Measurements from ENCODE around the gene LGALS4.
"Not testable (repeated sequence)": the region's sequence is repeated elsewhere in the genome, so short reads cannot be mapped to it uniquely, and the experiment has no call there.

LGALS4 gene

DNA sequence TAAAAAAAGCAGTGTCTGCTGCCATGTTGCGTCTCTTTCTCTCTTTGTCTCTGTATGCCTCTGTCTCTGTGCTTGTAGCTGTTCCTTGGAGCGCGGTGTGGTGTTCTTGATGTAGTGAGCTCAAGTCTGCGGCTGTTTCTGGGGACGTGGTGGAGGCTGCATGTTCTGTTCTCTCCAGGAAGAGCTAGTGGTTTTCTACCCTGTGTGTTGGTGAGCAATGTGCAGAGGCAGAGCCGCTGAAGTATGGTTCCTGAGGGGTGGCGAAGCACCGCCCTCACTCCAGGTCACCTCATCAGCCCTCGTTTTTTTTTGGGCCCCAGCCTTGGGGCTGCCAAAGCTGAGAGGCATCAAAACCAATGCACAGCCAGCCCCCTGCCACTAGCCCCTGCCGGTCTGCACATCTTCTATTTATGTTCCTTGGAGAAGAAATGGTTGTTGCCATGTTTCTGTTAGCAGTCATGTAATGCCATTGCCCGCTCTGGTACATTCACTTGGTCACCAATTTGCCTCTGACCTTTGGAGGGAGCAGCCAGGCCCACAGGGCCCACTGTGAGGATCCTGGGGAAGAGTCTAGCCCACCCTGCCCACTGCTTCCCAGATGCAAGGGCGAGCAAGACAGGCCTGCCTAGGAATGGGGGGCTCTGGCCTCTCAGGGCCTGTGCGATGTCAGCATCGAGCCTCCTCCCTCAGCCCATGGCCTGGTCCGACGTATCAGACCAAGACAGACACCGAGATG, 29.9 kb upstream of the LGALS4 start:
- DNase-seq (ENCODE audit: low read depth) = no peak

DNA sequence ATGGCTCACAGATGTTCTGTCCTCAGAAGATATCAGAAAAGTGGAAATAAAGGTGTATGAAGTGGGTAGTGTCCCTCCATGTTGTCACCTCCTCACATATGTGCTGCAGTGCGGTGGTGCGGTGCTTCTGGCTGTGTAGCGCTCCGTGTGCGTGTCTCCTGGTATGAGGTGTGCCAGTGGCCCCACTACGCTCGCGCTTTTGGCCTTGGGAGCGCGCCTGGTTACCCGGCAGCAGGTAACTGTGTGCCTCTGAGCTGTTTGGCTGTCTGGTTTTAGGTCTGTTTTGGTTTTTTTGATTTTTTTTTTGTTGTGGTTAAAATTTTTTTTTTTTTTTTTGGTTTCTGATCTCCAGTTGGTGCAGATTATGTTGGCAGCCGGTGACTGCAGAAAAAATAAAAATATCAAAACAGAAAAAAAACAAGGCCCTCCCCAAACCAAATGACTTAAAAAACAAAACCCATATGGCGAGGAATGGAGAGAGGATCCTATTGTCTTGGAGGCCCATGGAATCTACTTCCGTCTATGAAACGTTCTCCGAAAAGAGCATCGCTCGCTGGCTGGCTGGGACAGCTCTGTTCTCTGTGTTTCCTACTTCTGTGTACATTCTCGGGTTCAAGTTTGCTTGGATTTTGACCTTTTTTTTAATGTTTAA, 29.2 kb upstream of the LGALS4 start:
- DNase-seq (ENCODE audit: low read depth) = no peak

DNA sequence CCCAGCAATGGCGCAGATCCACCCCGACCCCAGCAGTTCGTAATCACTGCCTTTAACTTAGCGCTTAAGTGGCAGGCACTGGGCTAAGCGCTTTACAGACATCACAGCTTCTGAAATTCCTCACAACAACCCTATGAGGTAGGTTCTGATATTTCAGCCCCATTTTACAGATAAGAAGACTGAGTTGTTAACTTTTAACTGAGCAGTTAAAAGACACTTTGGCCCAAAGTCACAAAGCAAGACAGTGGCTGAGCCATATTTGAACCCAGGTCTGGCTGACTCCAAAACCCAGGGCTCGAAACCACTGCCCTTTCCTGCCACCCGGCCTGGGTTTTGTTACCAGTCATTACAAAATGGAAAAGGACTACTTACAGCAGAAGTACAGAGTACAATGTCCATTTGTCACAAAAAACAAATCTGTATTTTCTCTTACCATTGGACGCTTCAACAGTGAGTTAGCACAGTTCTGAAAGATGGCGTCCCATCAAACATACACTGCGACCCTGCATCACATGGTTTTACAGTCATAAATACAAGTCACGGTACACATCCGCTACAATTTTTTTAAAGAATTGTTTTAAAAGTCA, 28.5 kb upstream of the LGALS4 start:
- DNase-seq (ENCODE audit: low read depth) = no peak

DNA sequence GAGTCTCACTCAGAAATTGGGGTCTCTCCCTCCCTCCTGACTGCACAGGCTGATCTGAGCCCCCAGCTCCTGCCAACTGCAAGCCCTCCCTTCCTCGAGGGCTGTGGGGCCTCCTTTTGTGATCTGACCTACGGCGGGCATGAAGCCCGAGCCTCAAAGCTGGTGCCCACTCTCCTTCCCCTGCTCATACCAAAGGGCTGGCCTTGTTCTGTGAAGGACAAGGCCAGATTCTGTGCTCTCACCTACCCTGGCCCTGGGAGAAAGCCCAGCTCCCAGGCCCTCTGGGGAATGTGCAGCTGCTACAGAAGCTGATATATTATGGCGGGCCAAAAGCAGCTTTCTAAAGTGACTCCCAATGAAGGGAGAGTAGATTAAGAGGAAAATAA, 27.8 kb upstream of the LGALS4 start:
- no peak for DNase-seq (ENCODE audit: low read depth)

DNA sequence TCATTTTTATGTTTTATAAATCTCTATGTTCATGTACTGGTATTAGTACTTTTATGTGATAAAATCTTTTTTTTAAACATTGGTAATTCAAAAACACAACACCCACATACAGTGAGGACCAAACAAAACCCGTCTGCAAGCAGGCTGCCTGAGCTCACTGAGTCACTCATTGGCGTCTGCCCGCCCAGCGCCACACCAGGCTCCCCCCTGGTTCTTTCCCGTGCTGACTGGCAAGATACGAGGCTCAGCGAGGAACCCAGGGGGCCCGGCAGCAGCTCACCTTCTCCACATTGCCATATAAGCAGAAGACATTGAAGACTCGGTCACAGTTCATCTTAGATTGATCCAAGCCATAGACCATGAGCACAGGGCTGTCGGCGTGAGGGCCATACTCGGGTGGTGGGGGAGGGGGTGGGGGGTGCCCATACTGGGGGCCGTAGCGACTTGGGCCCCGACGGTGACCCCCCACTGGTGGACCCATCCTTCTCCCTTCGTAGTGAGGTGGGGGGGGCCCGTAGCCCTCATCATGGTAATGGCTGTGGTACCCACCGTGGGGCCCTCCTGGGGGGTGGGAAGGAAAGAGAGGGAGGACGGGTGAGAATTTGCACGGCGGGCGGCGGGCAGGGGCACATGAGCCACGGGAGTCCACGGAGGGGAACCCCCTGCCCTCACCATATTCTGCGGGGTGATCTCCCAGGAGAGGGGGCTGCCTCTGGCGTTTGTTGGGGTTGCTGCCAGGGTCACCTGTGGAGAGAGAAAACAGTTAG, 27.3 kb upstream of the LGALS4 start:
- no peak for DNase-seq (ENCODE audit: low read depth)

DNA sequence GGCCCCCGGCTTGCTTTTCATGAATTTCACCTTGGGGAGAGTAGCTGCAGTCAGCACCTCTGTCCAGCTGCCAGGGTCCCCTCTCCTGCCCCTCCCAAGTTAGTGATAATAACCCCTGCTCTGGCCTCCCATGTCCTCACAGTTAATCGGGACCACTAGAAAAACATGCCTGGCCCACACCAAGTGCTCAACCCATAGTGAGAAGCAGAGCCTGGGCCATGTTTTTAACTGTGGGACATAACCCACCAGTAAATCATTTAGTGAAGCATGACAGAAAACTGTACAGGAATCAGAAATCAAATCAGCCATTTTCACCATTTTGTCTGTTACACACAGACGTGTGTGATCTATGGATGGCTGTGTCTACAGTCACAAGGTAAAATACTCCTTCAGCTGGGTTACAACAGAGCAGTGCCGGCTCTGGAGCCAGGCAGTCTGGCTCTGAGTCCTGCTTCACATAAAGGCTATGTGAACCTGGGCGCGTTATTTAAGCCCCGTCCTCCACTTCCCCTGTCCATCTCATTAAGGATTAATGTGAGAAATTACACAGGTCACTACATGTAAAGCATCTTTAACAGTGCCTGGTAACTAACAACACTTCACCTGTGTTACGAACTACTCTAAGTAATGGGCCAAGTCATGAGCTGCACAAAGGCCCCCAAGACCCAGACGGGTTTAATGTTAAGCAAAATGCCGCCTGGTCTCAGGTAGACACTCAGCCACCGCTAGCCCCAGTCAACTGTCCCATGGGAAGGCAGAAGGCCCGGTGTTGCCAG, 26.4 kb upstream of the LGALS4 start:
- no peak for DNase-seq (ENCODE audit: low read depth)

DNA sequence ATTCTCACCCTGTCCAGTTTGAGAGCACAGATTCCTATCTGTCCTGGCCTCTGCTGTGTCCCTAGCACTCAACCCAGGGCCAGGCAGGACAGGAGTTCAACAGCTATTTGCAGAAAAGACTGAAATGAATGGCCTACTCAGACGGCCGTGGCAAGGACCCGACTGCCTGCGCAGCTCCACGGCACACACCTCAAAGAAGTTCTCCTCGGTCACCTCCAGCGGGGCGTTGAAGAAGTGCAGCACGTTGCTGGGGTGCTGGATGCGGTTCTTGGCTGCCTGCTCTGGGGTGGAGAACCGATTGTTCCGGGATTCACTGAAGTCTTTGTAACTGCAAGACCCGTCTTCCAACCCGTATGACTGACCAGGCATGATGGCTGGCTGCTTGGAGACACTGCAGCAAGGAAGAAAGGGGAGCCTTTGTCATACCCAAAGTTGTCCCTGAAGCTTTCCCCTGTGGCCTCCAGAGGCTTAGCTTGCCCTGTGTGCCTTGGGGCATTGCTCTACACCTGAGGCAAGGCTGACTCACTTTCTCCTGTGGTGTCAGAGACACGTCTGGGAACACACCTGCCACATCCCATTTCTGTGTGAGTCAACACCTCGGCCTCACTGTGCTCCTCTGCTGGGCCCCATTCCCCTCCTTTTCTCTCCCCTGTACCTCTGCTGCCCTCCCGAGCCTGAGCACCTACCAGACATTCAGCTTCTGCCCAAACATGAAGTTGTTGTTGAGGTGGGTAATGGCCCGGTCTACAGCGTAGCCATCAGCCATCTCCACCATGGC, 25.7 kb upstream of the LGALS4 start:
- DNase-seq (ENCODE audit: low read depth) = no peak

DNA sequence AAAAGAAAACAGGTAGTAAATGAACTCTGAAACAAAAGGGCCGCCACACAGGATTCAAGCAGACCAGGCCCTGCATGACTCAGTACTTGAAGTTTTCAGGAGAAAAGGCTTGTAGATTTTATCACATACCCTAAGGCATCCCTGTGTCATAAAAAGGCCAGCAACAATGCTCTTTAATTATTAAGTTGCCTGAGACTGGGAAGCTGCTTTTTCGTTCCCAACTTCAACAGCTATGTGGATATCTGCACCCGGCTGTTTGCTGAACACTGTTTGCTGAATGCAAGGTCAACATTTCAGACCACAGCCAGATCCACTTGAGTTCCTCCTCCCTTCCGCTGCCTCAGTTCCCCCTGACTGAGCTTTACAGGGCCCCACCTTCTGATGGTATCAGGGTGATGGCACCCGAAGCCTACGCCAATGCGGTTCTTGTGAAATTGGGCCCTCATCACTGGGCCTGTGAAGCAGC, 24.9 kb upstream of the LGALS4 start:
- DNase-seq (ENCODE audit: low read depth) = no peak

DNA sequence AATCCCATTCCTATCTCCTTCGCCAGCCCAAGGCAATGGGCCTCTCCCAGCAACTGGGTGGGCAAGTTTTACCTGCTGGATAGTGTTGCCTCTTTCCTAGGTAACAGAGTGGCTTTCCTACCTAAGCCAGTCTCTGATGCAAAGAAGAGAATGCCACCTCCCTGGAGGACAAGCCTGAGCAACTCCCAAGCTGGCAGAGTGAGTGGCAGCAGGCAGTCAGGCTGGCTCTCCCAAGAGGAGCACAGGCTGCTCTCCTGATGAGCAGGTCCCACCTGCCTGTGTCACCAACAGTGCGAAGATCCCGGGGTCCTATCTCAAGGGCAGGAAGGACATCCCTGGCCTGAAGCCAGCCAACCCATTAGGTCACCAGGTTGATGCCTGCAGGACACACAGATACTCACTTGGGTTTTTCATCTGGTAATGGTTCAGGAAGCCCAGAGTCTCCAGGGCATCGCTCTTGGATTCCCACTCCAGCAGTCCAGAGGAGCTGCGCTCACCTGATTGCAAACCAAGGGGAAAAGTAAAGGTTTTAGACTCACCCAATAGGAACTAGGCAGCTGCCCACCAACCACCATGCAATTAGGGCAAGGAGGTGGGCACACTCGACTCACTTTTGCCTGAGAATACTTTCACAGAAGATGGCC, 24.4 kb upstream of the LGALS4 start:
- DNase-seq (ENCODE audit: low read depth) = no peak

DNA sequence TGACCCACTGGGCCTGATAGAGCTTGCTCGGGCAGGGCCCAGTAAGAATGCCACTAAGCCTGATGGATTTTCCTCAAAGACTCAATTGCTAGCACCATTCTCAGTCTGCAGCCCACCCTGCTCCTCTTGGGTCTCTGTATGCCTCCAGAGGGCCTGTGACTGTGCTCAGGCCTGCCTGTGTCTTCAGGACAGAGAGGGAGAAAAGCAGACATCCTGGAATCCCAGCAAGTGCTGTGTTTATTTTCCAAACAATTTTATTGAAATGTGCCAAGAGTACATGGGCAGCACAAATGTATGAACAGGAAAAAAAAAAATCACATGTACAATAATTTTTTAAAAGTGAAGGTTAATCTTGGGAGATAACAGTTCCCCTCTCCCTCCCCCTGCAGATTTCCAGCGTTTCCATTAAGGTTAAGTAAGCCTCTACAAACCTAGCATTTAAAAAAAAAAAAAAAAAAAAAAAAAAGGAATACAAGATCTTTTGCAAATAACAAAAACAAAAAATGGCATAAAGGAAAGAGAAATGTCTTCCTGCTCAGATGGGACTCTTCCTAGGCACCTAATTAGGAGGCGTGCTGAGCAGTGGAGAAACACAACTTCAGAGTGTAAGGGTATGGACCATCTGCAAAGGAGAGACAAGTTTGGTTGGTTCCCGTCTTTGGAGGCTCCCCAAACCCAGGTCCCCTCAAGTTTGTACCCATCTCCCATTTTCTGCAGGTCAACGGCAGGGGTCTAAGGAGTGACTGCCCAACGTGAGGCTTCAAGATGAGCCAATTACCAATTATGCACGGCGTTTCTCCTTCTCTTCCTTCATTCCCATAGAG, 23.6 kb upstream of the LGALS4 start:
- no peak for DNase-seq (ENCODE audit: low read depth)

DNA sequence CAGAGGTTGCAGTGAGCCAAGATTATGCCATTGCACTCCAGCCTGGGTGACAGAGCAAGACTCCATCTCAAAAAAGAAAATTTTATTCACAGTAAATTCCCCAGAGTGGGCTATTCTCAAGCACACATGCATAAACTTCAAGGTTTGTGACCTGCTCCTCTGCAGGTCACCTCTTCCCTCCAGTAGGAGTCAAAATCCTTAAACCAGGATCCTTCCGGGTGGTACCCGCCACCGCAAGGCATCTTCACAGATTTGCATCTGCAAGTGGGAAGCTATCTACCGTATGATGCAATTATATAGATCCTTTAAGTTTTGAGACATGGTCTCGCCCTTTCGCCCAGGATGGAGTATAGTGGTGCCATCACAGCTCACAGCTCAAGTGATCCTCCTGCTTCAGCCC, 21.8 kb upstream of the LGALS4 start:
- DNase-seq (ENCODE audit: low read depth) = no peak

DNA sequence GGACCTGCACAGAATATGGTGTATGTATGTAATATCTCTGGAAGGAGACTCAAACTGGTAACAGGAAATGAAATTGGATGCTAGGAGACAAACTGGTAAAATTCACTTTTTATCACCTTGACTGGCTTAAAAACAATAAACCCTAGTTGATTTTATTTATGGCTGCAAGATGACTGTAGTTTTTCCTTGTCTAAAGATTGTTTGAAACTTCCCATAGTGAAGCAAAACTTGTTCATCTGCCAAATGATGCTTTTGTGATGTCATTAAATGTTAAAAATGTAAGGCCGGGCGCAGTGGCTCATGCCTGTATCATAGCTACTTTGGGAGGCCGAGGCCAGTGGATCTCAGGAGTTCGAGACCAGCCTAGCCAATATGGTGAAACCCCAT, 21.4 kb upstream of the LGALS4 start:
- DNase-seq (ENCODE audit: low read depth) = no peak

DNA sequence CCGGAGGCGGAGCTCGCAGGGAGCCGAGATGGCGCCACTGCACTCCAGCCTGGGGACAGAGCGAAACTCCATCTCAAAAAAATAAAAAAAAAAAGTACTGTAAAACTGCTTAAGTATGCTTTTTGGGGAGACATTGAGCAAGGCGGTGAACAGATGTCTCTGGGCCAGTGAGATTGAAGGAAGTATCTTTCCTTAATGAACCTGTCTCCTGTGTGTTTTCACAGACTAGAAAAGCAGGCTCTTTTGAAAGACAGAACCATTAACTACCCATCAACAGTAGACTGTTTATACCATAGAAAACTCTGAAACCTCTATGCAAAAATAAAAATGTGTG, 20.3 kb upstream of the LGALS4 start:
- DNase-seq (ENCODE audit: low read depth) = no peak

DNA sequence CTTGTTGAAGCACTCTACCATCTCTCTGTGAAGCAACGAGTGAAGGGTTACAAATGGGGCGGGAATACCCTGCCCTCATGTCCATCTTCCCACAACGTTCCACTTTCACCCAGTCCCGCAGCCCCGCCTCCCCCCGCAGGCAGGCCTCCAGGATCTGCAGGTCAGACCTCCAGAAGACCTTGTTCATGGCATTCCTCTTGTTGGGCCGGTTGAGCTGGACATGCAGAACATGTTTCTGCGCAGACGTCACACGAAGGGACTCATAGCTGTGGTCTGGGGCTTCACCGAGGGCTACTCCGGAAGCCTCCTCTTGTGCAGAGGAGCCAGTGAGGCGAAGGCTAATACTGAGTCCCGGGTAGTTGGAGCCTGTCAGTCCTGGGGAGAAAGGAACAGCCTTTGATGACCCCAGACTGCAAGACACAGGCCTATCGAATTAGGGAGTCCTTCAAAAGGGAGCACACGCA, 18.4 kb upstream of the LGALS4 start:
- DNase-seq (ENCODE audit: low read depth) = no peak

DNA sequence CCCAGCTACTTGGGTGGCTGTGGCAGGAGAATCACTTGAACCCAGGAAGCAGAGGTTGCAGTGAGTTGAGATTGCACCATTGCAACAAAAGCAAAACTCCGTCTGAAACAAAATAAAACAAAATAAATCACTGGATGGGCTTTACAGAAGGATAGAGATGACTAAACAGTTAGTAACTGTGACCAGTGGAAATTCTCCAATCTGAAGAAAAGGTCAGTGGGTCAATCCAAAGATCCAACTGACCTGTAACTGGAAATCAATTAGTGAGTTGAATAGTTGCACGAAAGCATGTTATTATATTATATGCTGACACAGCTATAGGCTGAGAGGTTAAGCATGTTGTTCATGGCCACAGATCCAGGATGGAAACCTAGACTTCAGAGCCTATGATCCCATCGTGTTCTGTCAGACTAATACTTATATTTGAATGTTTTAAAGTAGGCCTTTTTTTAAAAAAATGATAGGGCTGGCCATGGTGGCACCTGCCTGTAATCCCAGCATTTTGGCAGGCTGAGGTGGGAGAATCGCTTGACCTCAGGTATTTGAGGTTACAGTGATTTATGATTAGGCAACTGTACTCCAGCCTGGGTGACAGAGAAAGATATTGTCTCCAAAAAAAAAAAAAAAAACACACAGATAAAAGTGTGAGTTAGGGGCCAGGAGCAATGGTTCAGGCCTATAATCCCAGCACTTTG, 17.4 kb upstream of the LGALS4 start:
- no peak for DNase-seq (ENCODE audit: low read depth)

DNA sequence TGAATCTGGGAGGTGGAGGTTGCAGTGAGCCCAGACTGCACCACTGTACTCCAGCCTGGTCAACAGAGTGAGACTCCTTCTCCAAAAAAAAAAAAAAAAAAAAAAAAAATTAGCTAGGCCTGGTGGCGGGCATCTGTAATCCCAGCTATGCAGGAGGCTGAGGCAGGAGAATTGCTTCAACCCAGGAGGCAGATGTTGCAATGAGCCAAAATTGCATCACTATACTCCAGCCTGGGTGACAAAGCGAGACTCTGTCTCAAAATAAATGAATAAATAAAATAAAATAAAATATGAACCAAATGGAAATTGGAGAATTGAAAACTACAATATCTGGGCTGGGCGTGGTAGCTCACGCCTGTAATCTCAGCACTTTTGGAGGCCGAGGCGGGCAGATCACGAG, 16.5 kb upstream of the LGALS4 start:
- DNase-seq (ENCODE audit: low read depth) = not testable (repeated sequence)

DNA sequence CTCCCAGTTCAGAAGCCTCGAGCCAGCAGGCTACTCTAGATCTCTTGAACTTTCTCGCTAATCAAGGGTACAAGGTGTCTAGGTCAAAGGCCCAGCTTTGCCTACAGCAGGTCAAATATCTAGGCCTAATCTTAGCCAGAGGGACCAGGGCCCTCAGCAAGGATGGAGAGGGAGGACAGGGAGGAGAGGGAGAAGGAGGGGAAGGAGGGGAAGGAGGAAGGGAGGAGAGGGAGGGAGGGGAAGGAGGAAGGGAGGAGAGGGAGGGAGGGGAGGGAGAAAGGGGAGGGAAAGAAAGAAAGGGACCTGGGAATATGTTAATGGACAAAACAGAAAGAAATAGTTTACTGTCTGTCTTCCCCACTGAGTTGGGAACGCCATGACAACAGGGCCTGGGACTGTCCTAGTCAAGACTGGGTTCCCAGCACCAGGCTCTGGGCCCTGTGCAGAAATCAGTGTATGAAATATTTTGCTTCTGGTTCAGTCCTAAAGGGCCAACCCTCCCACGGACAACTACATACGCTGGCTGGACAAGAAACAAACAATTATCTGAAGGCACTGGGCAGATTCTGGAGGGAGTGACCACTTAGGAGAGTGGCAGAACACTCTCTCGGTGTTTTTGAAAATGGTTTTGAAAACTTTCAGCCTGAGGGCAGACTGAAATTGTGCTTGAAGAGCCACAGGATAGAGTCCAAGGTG, 14.3 kb upstream of the LGALS4 start:
- DNase-seq (ENCODE audit: low read depth) = no peak

DNA sequence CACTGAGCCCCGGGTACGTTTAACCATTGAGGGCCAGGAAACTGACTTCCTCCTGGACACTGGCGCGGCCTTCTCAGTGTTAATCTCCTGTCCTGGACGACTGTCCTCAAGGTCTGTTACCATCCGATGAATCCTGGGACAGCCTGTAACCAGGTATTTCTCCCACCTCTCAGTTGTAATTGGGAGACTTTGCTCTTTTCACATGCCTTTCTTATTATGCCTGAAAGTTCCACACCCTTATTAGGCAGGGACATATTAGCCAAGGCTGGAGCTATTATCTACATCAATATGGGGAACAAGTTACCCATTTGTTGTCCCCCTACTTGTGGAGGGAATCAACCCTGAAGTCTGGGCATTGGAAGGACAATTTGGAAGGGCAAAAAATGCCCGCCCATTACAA, 13.2 kb upstream of the LGALS4 start:
- not testable (repeated sequence) for DNase-seq (ENCODE audit: low read depth)

Data from stimulated activated CD8-positive, alpha-beta memory T cell treated with anti-CD3 and anti-CD28 coated beads, Interleukin-7, amount 100 ng/mL, for 24 hours (primary cell).